ENCODE results near the gene HPCAL1. TPM values are rescaled to one million over a fixed set of nuclear protein-coding genes. Genes with fewer than 3 reads are reported as not detected.
"Not testable (repeated sequence)": the region's sequence is repeated elsewhere in the genome, so short reads cannot be mapped to it uniquely, and the experiment has no call there.

Gene HPCAL1
- polyA plus RNA-seq, 3 donors, result 30.0 to 44.2 (median 37.2) TPM

GRCh38 chr2:10430886-10431622, 128.3 kb downstream of the HPCAL1 start:
- no peak overlapping the region for H3K27ac ChIP-seq (ENCODE audit: low read depth, low read length)
- 76 to 79% (median 77%) methylated on average over 8 of the region's 8 CpGs for WGBS, 3 donors

DNA sequence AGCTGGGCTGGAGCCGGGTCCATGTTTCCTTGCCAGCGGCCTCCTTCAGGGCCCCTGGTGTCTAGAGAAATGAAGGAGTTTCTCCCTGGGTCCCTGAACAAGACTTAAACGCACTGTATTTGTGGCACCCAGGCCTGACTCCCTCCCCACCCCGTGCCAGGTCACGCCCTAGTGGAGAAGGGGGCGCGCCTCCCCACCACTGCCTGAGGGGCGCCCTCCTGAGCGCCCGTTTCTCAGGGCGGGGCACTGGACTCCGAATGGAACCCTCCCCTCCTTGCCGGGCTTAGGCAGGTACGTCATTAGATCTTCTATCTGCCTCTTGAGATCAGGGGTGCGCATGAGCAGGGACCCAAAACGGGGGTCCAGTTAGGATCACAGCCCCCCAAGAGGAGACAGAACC, 129.1 kb downstream of the HPCAL1 start:
- 59 to 76% (median 72%) methylated on average over 16 of the region's 16 CpGs for WGBS, 3 donors
- H3K27ac ChIP-seq (ENCODE audit: low read depth, low read length), result no peak overlapping the region

GRCh38 chr2:10432311-10433181, 129.8 kb downstream of the HPCAL1 start:
- H3K27ac ChIP-seq (ENCODE audit: low read depth, low read length), result no peak overlapping the region
- 19 to 27% (median 23%) methylated on average over 37 to 49 of the region's 49 CpGs for WGBS, 3 donors

- no peak overlapping the region for H3K27ac ChIP-seq (ENCODE audit: low read depth, low read length)
- 93 to 95% (median 93%) methylated on average over 9 to 10 of the region's 10 CpGs for WGBS, 3 donors
Observed at GRCh38 chr2:10433264-10433946, 130.7 kb downstream of the HPCAL1 start.

DNA sequence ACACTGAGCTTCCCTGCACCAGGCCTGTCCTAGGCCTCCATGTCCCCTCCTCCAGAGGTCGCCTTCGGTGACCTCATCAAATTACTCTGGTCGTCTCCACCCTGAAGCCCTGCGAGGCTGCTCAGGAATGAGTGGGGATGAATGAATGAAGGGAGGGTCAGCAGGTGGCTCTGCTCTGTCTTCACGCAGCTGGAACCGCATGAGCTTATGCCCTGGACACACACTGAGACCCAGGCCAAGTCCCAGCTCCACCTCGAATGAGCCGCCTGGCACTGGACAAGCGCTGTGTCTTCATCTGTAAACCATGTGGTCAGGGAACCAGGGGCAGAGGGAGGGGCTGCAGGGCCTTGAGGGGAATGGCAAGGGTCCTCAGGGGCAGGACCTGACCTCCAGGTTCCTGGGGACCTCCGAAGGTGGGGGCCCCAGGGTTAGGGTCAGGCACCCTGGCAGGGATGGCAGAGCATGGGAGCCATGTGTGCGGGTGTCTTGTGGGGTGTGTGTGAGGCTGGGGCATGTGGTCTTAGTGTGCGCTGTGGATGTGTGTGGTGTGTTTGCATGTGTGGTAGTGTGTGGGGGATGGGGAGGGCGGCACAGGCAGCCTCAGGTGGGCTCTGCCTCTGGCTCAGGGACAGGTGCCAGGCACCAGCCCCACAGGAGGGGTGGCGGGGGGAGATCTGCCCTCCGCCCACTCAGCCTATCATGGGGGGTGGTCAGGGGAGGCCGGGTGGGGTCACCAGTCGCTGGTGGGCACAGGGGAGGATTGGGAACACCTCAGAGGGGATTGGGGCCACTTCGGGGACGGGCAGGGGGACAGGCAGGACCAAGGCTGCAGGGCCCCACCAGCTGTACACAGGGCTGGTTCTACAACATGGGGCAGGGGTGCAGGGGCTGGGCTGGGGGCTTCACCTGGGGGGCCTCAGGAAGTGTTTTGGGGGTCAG, 131.5 kb downstream of the HPCAL1 start:
- whole genome bisulfite sequencing, 3 donors, result 74 to 83% (median 79%) methylated on average over 19 of the region's 19 CpGs

DNA sequence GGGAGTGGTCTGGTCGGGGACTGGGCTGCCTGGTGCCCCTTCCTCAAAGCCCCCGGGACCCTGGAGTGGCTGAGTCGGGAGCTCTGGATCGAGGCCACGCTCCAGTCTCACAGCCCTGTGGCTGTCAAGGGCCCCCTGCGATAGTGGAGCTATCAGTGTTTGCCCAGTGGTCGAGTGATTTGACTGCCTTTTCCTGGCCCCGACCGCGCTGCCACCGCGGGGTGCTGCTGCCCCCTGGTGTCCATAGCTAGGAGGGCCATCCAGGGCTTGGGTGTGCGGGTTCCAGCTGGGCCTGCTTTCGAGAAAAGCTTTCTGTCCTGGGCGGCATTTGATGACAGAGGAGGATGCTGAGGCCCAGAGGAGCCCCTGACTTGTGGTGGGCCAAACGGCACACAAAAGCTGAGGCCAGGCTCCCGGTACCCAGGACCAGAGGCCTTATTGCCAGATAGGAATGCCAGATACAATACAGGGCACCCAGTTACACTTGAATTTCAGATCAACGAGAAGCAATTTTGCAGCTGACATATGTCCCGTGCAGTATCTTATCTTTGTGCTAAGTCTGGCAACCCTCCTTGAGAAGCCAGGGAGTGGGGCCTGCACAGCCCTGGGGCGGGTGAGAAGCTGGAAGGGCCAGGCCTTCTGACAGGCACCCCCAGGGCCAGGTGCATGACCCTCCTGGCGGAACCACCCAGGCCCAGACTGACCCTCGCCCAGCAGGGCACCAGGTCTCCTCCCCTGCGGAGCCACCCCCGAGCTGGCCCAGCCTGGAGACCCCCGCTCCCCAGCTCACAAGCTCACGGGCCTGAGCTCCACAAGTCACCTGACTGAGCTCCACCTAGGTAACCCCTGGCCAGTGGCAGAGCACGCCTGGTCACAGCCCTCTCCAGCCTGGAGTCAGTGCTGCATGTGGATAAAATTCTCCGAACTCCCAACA, 132.4 kb downstream of the HPCAL1 start:
- 35 to 43% (median 35%) methylated on average over 28 of the region's 28 CpGs for WGBS, 3 donors
- no peak overlapping the region for H3K27ac ChIP-seq (ENCODE audit: low read depth, low read length)

More for the DNA sequence above, 131.5 kb downstream of the HPCAL1 start:
- no peak overlapping the region for H3K27ac ChIP-seq (ENCODE audit: low read depth, low read length)

GRCh38 chr2:10435820-10436204, 133.1 kb downstream of the HPCAL1 start:
- 84 to 95% (median 87%) methylated on average over 14 of the region's 14 CpGs for WGBS, 3 donors
- no peak overlapping the region for H3K27ac ChIP-seq (ENCODE audit: low read depth, low read length)

GRCh38 chr2:10436583-10437110, 133.9 kb downstream of the HPCAL1 start:
- H3K27ac ChIP-seq (ENCODE audit: low read depth, low read length), result no peak overlapping the region
- WGBS, 3 donors, result 84 to 86% (median 84%) methylated on average over 13 of the region's 13 CpGs

- H3K27ac ChIP-seq (ENCODE audit: low read depth, low read length), result no peak overlapping the region
- 51 to 87% (median 87%) methylated on average over 9 of the region's 9 CpGs for WGBS, 3 donors
Observed at GRCh38 chr2:10437806-10438205, 135.1 kb downstream of the HPCAL1 start.

- 90 to 95% (median 90%) methylated on average over 14 of the region's 14 CpGs for WGBS, 3 donors
- H3K27ac ChIP-seq (ENCODE audit: low read depth, low read length), result no peak overlapping the region
Observed at GRCh38 chr2:10438688-10439087, 136.0 kb downstream of the HPCAL1 start.

- WGBS, 3 donors, result 71 to 79% (median 76%) methylated on average over 11 of the region's 11 CpGs
- no peak overlapping the region for H3K27ac ChIP-seq (ENCODE audit: low read depth, low read length)
Observed at GRCh38 chr2:10439185-10439879, 136.6 kb downstream of the HPCAL1 start.

GRCh38 chr2:10439971-10440370, 137.3 kb downstream of the HPCAL1 start:
- WGBS, 3 donors, result 92 to 96% (median 94%) methylated on average over 8 of the region's 8 CpGs
- no peak overlapping the region for H3K27ac ChIP-seq (ENCODE audit: low read depth, low read length)

GRCh38 chr2:10440736-10441135, 138.0 kb downstream of the HPCAL1 start:
- 85 to 91% (median 86%) methylated on average over 6 of the region's 6 CpGs for WGBS, 3 donors

DNA sequence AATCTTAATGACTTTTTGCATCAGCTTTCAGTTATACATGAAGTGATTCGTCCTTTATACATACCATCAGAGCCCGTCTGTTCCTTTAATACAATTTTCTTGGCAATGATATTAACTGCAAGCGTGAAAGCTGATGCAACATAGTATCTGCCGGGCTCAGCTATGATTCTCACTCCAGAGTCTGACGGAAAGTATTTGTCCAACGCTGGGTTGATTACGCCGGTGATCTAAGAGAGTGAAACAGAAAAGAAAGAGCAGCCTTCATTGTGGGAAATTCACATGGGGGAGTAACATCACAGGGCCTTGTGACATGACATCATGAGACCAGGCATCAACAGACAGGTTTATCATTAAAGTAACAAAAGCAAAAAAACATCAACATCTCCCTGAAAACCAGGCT, 139.2 kb downstream of the HPCAL1 start:
- 92% methylated on average over 8 of the region's 8 CpGs for WGBS, 3 donors
- H3K27ac ChIP-seq (ENCODE audit: low read depth, low read length), result no peak overlapping the region

More at GRCh38 chr2:10440736-10441135, 138.0 kb downstream of the HPCAL1 start:
- H3K27ac ChIP-seq (ENCODE audit: low read depth, low read length), result no peak overlapping the region

- WGBS, 3 donors, result 95% methylated on average over 2 of the region's 2 CpGs
- H3K27ac ChIP-seq (ENCODE audit: low read depth, low read length), result not testable (repeated sequence)
Observed at GRCh38 chr2:10442469-10443126, 139.9 kb downstream of the HPCAL1 start.

- H3K27ac ChIP-seq (ENCODE audit: low read depth, low read length), result no peak overlapping the region
- WGBS, 3 donors, result 81 to 94% (median 86%) methylated on average over 5 of the region's 5 CpGs
Observed at GRCh38 chr2:10444463-10444862, 141.8 kb downstream of the HPCAL1 start.

Data from adipose tissue (tissue), 3 donors.